ES-I3 (cell line): Measurements from ENCODE around the gene SETD1A.

Experiments
- H3K36me3 ChIP-seq: 2 replicates; pipeline ENCODE4 v1.6.1; 2013; ENCODE audit warnings: mild to moderate bottlenecking, low read length, control low read depth, moderate library complexity; ENCODE audit not compliant: insufficient read depth
- H3K4me1 ChIP-seq: 2 replicates; pipeline ENCODE4 v1.6.1; 2013; ENCODE audit warnings: mild to moderate bottlenecking, control low read depth, low read length; ENCODE audit not compliant: insufficient read depth
- H3K9ac ChIP-seq: 2 replicates; pipeline ENCODE4 v1.6.1; 2013; ENCODE audit warnings: low read depth, mild to moderate bottlenecking, low read length, moderate library complexity
- H3K9me3 ChIP-seq: 2 replicates; pipeline ENCODE4 v1.6.1; 2013; ENCODE audit warnings: mild to moderate bottlenecking, low read length, moderate library complexity; ENCODE audit not compliant: control insufficient read depth, insufficient read depth

The SETD1A gene

GRCh38 chr16:30974348-30974747, 16.8 kb downstream of the SETD1A start:
- Histone ChIP-seq H3K9me3 (no peaks in the 10 kb centered on the region), H3K36me3 (peaks cover 24% of the 10 kb centered on the region), H3K4me1 (no peaks in the 10 kb centered on the region), H3K9ac (no peak overlapping the region)

- Histone ChIP-seq H3K4me1 (no peaks in the 10 kb centered on the region), H3K36me3 (peaks cover 17% of the 10 kb centered on the region), H3K9ac (no peak overlapping the region), H3K9me3 (no peaks in the 10 kb centered on the region)
Observed at GRCh38 chr16:30976486-30976885, 18.9 kb downstream of the SETD1A start.

GRCh38 chr16:30977502-30977901, 19.9 kb downstream of the SETD1A start:
- Histone ChIP-seq H3K36me3 (peaks cover 12% of the 10 kb centered on the region), H3K4me1 (no peaks in the 10 kb centered on the region)

GRCh38 chr16:30979170-30980022, 21.8 kb downstream of the SETD1A start:
- H3K9ac ChIP-seq = no peak overlapping the region
- H3K9me3 ChIP-seq = no peaks in the 10 kb centered on the region
- H3K36me3 ChIP-seq = peaks cover 4% of the 10 kb centered on the region
- H3K4me1 ChIP-seq = no peaks in the 10 kb centered on the region

More at GRCh38 chr16:30977502-30977901, 19.9 kb downstream of the SETD1A start:
- H3K9me3 ChIP-seq = no peaks in the 10 kb centered on the region
- H3K9ac ChIP-seq = no peak overlapping the region

GRCh38 chr16:30980023-30980371, 22.4 kb downstream of the SETD1A start:
- H3K4me1 ChIP-seq = no peaks in the 10 kb centered on the region
- no peak overlapping the region for H3K9ac ChIP-seq
- H3K36me3 ChIP-seq = peaks cover 4% of the 10 kb centered on the region
- no peaks in the 10 kb centered on the region for H3K9me3 ChIP-seq

- peaks cover 4% of the 10 kb centered on the region for H3K36me3 ChIP-seq
- no peaks in the 10 kb centered on the region for H3K4me1 ChIP-seq
- no peak overlapping the region for H3K9ac ChIP-seq
- no peaks in the 10 kb centered on the region for H3K9me3 ChIP-seq
Observed at GRCh38 chr16:30980434-30980833, 22.9 kb downstream of the SETD1A start.

GRCh38 chr16:30980959-30981358, 23.4 kb downstream of the SETD1A start:
- Histone ChIP-seq H3K36me3 (peaks cover 4% of the 10 kb centered on the region), H3K9ac (no peak overlapping the region), H3K9me3 (no peaks in the 10 kb centered on the region), H3K4me1 (no peaks in the 10 kb centered on the region)

- Histone ChIP-seq H3K9ac (no peak overlapping the region), H3K4me1 (no peaks in the 10 kb centered on the region), H3K9me3 (no peaks in the 10 kb centered on the region), H3K36me3 (peaks cover 4% of the 10 kb centered on the region; the same call in 1 of the 2 replicates)
Observed at GRCh38 chr16:30982548-30983288, 25.2 kb downstream of the SETD1A start.

- H3K9me3 ChIP-seq = no peaks in the 10 kb centered on the region
- H3K4me1 ChIP-seq = no peaks in the 10 kb centered on the region
- H3K9ac ChIP-seq = no peak overlapping the region
- H3K36me3 ChIP-seq = peaks cover 4% of the 10 kb centered on the region; the same call in 1 of the 2 replicates
Observed at GRCh38 chr16:30983289-30983889, 25.8 kb downstream of the SETD1A start.

- H3K36me3 ChIP-seq = peaks cover 4% of the 10 kb centered on the region; the same call in 1 of the 2 replicates
- H3K9me3 ChIP-seq = no peaks in the 10 kb centered on the region
- no peaks in the 10 kb centered on the region for H3K4me1 ChIP-seq
- no peak overlapping the region for H3K9ac ChIP-seq
Observed at GRCh38 chr16:30983898-30984610, 26.5 kb downstream of the SETD1A start.

GRCh38 chr16:30984669-30985400, 27.3 kb downstream of the SETD1A start, which contains the start of gene HSD3B7:
HSD3B7 (plus strand) TSS chr16:30985207; CDS start chr16:30985659, 452 bp downstream.
- H3K9me3 ChIP-seq = no peaks in the 10 kb centered on the region
- H3K9ac ChIP-seq = peak within 1 kb of the TSS; percentile 52
- H3K4me1 ChIP-seq = no peaks in the 10 kb centered on the region
- peaks cover 4% of the 10 kb centered on the region; the same call in 1 of the 2 replicates for H3K36me3 ChIP-seq

- H3K9me3 ChIP-seq = no peaks in the 10 kb centered on the region
- H3K9ac ChIP-seq = peak overlapping the region; percentile 52
- H3K4me1 ChIP-seq = no peaks in the 10 kb centered on the region
- H3K36me3 ChIP-seq = peaks cover 4% of the 10 kb centered on the region; the same call in 1 of the 2 replicates
Observed at GRCh38 chr16:30985401-30986128, 28.0 kb downstream of the SETD1A start.
